SK-MEL-5 (cell line): ENCODE data around the gene KNSTRN. TPM values are rescaled to one million over a fixed set of nuclear protein-coding genes. Genes with fewer than 3 reads are reported as not detected.

Experiments used
- DNase-seq: peaks from one replicate; pipeline ENCODE4 v3.0.0-alpha.2; 2016; ENCODE audit warnings: low read depth, low spot score
- in situ Hi-C: cut with HindIII; loops from 2 replicates; pipeline ENCODE4 v1.10.0; 2016; ENCODE audit warnings: low sequenced_read_pairs, high pct_unique_total_duplicates, low pct_unique_long_range_greater_than_20kb
- total RNA-seq: library from RNA; depleted of rRNA; stranded (reverse); fragments of >200 nt; shearing (Covaris generic); gene quantifications from 2 replicates; pipeline ENCODE4 v1.2.3, GENCODE V29; 2014; rRNA removed

Gene KNSTRN
- total RNA-seq, 1 experiment from 2014 or later, result 41.8 TPM

DNA sequence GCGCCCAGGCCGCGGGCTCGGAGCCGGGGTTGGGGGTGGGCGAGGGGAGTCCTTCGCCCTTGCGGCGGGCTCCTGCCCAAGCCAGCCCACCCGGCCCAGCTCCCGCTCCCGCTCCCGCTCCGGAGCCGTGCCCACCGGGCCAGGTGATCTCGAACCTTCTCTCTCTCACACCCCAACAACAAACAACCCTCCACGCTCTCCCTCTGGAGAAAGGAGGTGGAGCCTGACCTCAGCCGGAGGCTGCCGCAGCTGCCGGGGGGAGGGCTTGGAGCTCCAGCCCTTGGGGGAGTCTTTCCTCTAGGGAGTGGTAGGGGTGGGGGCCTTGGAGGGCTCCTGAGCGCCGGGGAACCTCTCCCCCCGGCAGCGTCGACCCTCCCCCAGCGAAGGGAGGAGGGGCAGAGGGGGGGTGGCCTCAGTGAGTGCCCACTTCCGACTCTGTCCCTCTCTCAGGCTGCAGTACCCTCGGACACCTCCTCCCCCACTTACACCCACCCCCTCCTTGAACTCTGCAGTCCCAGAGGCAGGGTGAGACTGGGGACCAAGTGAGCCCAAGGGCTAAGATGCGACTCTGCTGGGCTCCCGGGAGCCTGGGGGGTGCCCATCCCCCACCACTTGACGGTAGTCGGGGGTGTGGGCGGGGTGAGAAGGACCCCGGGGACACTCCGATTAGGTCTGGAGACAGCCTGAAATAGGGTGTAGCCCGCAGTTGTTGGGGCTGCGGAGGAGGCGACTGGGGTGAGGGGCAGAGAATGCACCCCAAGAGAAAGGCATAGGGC, 53.8 kb downstream of the KNSTRN start:
- no peak for DNase-seq
- in situ Hi-C loops, result no loop called here

DNA sequence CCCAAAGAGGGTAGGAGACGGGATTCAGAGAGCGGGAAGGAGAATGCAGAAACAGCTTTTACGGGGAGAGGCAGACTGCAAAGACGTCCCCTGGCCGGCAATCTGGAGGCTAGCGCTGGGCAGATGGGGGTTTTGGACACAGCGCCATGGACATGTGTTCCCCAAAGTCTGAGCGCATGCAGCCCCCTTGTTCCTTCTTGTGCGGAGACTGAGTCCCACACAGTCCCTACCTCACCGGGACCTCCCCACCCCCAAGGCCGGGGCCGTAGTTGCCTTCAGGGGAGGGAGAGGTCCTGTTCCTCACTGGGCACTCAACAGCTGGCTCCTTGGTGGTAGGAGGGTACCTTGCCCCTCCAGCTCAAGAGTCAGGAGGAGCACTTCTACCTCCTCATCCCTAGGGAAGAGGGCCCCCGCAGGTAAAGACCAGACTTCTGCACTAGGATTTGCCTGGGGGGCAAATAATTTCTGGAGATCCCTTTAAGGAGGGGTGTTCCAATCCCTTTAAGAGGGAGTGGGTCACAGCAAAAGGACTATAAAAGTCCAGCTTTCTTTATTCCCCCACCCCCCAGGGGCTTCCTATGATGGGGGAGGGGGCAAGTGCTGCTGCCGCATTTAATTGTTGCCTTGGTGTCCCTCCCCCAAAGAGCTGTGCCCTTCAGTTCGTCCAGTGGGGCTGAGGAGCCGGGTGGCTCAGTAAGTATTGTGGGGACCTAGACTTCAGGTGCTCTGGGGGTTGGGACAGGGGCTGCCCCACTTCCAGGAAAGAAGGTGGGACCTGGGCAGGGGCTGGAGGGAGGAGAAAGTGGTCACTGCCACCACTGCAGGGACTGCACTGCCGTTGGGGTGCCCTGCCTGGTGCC, 54.6 kb downstream of the KNSTRN start:
- no peak for DNase-seq
- in situ Hi-C loops, result no loop called here

DNA sequence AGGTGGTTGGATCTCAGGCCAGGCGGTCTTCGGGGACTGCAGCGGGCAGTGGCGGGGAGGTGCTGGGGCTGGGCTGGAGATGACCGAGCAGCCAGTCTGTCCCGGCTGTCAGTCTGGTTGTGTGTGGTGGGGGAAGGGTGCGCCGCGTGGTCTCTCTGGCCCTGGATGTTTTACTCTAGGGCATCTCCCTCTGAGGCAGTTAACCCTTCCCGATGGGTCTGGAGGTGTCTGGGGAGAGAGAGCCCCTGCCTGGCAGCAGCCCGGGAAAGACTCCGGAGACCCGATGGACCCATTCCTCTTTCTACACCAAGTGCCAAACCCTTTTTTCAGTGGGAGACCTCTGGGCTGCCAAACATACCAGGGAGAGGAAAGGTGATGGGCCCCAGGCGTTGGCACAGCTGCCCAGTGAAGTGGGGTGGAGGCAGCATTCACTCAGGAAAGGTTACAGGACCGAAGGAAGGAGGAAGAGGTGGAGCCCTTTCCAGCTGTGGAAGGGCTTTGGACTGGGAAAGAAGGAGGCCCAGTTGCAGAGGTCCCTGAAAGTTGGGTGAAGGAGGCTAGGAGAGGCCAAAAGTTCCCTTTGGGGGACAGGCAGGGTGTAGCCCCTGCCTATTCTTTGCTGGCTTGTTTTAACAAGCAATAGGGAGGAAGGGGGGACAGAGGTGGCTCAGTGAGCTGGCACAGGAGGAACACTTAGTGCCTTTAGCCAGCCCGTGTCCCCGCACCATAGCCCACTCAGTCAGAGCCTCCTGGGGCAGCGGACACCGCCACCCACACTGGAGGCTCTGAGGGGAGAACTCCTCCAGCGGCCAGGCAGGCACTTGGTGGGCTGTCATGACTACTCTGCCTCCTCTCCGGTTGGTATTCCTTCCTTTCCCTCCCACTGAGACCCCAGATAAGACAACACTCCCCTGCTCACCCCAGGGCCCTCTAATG, 55.5 kb downstream of the KNSTRN start:
- in situ Hi-C loops, result no loop called here
- no peak for DNase-seq

DNA sequence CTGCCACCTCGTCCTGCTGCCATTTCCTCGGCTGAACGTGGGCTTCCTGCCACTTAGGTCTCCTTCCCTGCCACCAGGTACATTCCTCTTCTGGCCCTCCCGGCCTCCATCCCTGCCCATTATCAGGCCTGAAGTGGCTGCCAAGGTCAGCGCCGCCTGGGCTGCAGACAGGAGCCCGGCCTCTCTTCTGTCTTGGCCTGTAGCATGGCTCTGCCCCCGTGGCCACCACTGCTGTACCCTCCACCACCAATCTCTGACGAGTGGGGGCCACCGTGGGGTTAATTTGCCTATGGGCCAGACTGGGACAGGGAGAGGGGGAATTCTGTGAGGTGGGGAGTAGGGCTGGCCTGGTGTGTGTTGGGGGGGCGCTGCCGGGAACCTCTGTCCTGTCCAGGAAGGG, 56.2 kb downstream of the KNSTRN start:
- no peak for DNase-seq
- in situ Hi-C loops, result no loop called here

DNA sequence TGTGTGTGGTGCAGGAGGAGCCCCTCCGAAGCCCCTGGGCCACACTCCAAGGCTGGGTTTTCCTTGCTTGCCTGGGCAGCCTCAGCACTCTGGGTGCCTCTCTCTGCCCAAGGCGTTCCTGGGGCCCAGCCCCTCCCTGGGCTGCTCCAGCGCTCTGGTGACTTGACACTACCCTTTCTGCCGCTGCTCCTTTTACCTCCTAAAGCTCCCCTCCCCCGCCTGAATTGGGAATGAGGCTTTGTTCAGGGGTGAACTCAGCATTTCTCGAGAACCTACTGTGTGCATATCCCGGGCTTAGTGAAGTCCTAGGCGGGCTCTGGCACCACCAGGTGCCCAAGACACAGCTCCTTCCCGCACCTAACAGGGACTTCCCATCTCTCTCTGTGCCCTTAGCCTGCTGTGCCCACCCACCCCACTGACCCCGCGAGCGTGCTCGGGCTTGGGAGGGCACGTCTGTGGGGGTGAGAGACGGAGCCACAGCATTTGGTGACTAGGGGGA, 57.0 kb downstream of the KNSTRN start:
- no peak for DNase-seq
- in situ Hi-C loops, result no loop called here

DNA sequence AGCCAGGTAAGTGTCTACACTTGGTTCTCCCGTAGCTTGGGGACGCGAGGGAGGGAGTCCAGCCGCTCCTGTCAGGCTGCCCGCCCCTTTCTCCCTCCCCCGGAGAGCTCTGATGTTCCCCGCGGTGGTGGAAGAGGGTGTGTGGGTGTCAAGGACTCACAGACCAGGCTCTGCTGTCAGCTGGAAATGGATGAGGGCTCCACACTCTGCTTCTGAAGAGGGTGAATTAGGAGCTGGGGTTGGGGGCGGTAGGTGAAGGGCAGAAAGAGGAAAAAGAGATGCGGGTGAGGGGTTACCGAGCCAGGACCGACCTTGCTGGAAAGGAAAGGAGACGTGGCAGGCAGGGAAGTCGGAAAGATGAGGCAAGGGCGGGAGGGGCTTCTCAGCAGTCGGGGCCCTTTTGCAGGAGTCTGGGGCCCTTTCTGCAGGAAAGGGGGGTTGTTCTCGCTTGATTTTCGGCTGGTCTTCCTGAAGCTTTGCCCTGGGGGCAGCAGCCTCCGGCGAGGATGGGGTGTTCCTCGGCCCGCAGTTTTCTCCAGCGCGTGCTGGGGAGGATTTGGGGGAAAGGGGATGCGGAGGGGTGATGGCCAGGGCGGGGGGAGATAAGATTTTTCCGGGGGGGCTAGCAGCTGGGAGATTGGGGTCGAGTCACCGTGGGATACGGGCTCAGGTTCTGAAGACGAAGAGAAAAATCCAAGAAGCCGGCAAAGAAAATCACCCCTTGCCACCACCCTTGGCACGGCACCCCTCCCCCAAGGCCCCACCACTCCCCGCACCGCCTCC, 57.6 kb downstream of the KNSTRN start:
- in situ Hi-C loops, result no loop called here
- DNase-seq, result peak; percentile 22

DNA sequence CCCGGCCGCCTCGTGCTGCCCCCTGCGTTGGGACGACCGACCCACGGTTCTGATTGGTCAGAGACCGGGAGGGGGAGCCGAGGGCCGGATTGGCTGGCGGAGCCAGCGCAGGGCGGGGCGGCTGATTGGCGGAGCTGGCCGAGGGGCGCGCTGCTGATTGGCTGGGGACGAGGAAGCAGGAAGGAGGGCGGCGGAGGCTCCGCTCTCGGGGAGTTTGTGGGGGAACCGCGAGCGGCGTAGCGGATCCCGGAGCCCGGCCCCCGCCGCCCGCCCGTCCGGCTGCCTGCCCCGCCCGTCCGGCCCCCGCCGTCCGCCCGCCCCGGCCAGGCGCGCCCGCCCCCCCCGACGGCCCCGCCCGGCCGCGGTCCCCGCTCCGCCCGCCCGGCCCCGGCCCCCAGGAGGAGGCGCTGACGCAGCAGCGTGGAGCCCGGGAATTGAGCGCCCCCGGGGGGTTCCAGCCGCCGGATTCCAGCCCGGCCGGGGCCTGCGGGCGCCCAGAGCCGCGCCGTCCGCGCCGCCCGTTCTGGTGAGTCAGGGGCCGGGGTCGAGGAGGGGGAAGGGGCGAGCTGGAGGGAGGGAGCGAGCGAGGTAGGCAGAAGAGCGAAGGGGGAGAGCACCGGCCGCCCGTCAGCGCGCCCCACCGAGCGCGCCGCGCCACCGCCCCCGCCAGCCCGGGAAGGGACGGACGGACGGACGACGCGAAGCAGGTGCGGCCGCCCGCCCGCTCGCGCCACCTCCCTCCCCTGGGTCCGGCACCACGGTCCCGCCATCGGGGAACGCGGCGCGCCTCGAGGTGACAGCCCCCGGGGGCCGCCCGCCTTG, 58.4 kb downstream of the KNSTRN start, which contains the start of gene BAHD1:
BAHD1 (plus strand) TSS at position 211 of the 822 bp plus-strand sequence. CDS start 17,512 bp downstream, outside the sequence.
- in situ Hi-C loops, result no loop called here

DNA sequence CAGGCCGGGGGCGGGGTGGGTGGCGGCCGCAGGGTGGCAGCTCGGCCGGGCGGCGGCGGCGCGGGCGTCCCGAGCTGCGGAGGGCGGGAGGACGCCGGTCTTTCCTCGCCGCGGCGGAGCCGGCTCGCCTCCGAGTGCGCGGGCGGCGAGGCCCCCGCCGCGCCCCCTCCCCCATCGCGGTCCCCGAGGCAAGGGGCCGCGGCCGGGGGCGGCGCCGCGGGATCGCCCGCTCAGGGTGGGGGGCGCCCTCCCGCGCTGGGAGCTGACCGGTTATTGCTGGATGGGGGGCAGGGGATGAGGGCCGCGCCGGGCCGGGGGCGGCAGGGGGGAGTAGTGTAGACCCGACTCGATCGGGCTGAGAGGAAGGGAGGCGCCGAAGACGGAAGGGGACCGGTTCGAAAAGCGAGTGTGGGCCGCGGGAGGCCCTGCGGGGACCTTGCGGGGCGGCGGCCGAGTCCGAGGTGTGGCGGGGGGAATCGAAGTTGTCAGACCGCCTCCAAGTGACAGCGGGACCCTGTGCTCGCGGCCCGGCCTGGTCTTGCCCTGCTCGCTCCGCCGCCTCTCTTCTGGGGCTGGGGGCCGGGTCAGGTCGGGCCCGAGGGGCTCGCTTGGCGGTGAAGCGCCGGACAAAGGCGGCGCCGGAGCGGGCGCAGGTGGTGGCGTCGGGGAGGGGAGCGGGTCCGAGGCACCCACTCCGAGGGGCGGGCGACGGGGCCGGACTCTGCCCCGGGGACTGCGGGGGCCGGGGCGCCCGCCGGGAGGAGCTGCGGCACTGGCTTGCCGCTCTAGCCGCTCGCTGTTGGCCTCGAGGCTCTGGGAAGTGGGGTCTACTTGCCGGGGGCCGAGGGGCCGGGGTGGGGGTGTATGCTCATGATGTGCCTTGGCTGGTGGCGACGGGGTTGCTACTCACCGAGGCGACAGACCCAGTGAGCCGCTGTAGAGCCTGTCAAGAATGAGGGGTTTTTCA, 59.3 kb downstream of the KNSTRN start:
- in situ Hi-C loops, result no loop called here
- no peak for DNase-seq

More for the DNA sequence above, 58.4 kb downstream of the KNSTRN start, which contains the start of gene BAHD1:
- DNase-seq, result peak; percentile 94

DNA sequence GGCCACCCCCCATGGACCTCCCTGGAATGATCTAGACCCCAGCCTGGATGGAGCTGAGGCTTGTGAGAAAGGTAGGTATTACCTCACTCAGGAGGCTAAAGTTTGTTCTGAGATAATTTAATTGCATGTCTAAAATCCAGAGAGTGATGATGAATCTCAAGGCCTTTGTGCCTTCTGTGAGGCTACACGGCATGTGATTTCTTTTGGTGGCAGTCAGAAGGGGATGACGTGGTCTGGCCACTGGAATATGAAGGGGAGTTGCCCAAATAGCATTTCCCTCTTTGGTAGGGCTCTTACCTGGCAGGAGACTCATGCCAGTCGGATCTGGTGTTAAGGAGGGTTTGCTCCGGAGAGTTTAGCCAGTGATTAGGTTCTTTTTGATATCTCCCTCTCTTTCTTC, 60.7 kb downstream of the KNSTRN start:
- no peak for DNase-seq
- in situ Hi-C loops, result no loop called here

DNA sequence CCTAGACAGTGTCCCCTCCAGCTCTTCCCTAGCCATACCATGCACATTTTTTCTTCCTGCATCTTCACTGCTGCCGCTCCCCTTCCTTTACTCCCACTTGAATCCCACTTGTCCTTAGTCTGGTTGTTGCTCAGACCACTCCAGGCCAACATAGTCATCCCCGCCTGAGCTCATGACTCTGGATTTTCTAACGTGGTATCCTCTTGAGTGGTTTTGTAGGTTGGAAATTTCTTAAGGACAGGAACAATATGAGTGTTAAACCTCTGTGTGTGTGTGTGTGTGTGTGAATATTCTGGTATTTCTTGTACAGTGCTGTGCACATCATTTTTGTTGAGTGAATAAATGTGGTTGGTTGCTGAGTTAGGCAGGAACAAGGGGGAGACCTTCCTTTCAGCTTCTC, 61.3 kb downstream of the KNSTRN start:
- in situ Hi-C loops, result no loop called here
- no peak for DNase-seq

Other genes starting within 250 kb of the KNSTRN start
- 34.6 and 36.9 TPM in 2 replicates for gene BUB1B, start 221.7 kb upstream of the KNSTRN start, total RNA-seq
- not detected in 2 replicates for gene PAK6, start 143.7 kb upstream of the KNSTRN start, total RNA-seq
- gene ANKRD63, start 99.7 kb upstream of the KNSTRN start, total RNA-seq, result 0.16 and 0.29 TPM in 2 replicates
- 1.9 and 3.2 TPM in 2 replicates for gene PLCB2, start 74.8 kb upstream of the KNSTRN start, total RNA-seq
- gene INAFM2, start 59.0 kb upstream of the KNSTRN start, total RNA-seq, result 11.5 and 12.3 TPM in 2 replicates
- 5.0 and 5.5 TPM in 2 replicates for gene CCDC9B, start 41.8 kb upstream of the KNSTRN start, total RNA-seq
- gene PHGR1, start 31.7 kb upstream of the KNSTRN start, total RNA-seq, result not detected in 2 replicates
- 0.34 and 0.80 TPM in 2 replicates for gene DISP2, start 24.5 kb upstream of the KNSTRN start, total RNA-seq
- gene IVD, start 23.1 kb downstream of the KNSTRN start, total RNA-seq, result 16.6 and 23.3 TPM in 2 replicates
- gene BAHD1, start 58.2 kb downstream of the KNSTRN start, total RNA-seq, result 9.1 and 10.7 TPM in 2 replicates
- gene CHST14, start 88.3 kb downstream of the KNSTRN start, total RNA-seq, result 15.5 and 16.4 TPM in 2 replicates
- gene CCDC32, start 182.3 kb downstream of the KNSTRN start, total RNA-seq, result 8.9 and 21.6 TPM in 2 replicates
- gene RPUSD2, start 186.6 kb downstream of the KNSTRN start, total RNA-seq, result 13.7 and 17.9 TPM in 2 replicates
- 17.2 and 18.4 TPM in 2 replicates for gene KNL1, start 211.5 kb downstream of the KNSTRN start, total RNA-seq